Activated CD8-positive, alpha-beta T cell treated with anti-CD3 and anti-CD28 coated beads, Interleukin-2, amount 10 ng/mL, durations not matched to agents 7 days and 5 days (primary cell): ENCODE measurements around the gene C6orf132. TPM values are rescaled to one million over a fixed set of nuclear protein-coding genes. Genes with fewer than 3 reads are reported as not detected.
A peak's percentile ranks its signal among the peaks of the same experiment; 100 is the strongest.

Experiments
- ATAC-seq: fragments of 150-1000 bp; cut with Tn5 transposase; one replicate; pipeline ENCODE4 v1.10.0; 2021; ENCODE audit warnings: moderate library complexity
- CTCF ChIA-PET: fragments of 350-600 bp; sonication (Branson Sonifier 250); formaldehyde crosslinking; loops from one replicate; lab custom pipeline; 2021; ENCODE audit warnings: antibody characterized with exemption; lab: Charles Lee
- POLR2A ChIA-PET: fragments of 350-600 bp; sonication (Branson Sonifier 250); formaldehyde crosslinking; loops from one replicate; lab custom pipeline; 2021; ENCODE audit warnings: antibody characterized with exemption; lab: Charles Lee
- DNase-seq: peaks from one replicate; pipeline ENCODE4 v3.0.0-alpha.2; 2020
- H3K27ac Mint-ChIP-seq: one replicate; pipeline ENCODE4 v1.8.0; 2021; ENCODE audit warnings: mild to moderate bottlenecking, mixed read lengths
- H3K27me3 Mint-ChIP-seq: one replicate; pipeline ENCODE4 v1.8.0; 2021; ENCODE audit warnings: low read depth, mixed read lengths
- H3K36me3 Mint-ChIP-seq: one replicate; pipeline ENCODE4 v1.8.0; 2021; ENCODE audit warnings: low read depth, mixed read lengths
- H3K4me1 Mint-ChIP-seq: one replicate; pipeline ENCODE4 v1.8.0; 2021; ENCODE audit warnings: low read depth, mixed read lengths
- H3K4me3 Mint-ChIP-seq: one replicate; pipeline ENCODE4 v1.8.0; 2021; ENCODE audit warnings: mild to moderate bottlenecking, mixed read lengths
- H3K9me3 Mint-ChIP-seq: one replicate; pipeline ENCODE4 v1.8.0; 2022; ENCODE audit warnings: mixed read lengths; ENCODE audit not compliant: insufficient read depth
- total RNA-seq, 2 experiments: library from RNA; stranded (reverse); gene quantifications; one replicate each; pipeline ENCODE4 v1.2.3, GENCODE V29; 2021

C6orf132 gene
- total RNA-seq = under 1 TPM in 1 of 2 experiments, not detected in 1; 0.03 TPM

GRCh38 chr6:42142118-42142835 is at the start of gene C6orf132:
C6orf132 (minus strand) TSS chr6:42142620; CDS start chr6:42142444, 176 bp downstream.
- peaks cover 32% of the 10 kb centered on the region for H3K27me3 Mint-ChIP-seq
- ChIA-PET CTCF (interaction anchor here (1.0 kb wide), 1 partner anchor 406 kb away, joined by 3 read pairs; no protein-coding TSS in a partner anchor), POLR2A (no interaction called here)
- peaks cover 4% of the 10 kb centered on the region for H3K4me1 Mint-ChIP-seq
- ATAC-seq = peak; percentile 49
- DNase-seq = no peak
- H3K36me3 Mint-ChIP-seq = no peaks in the 10 kb centered on the region
- H3K9me3 Mint-ChIP-seq = no peaks in the 10 kb centered on the region
- H3K4me3 Mint-ChIP-seq = no peak within 1 kb of the TSS
- H3K27ac Mint-ChIP-seq = no peak within 1 kb of the TSS

DNA sequence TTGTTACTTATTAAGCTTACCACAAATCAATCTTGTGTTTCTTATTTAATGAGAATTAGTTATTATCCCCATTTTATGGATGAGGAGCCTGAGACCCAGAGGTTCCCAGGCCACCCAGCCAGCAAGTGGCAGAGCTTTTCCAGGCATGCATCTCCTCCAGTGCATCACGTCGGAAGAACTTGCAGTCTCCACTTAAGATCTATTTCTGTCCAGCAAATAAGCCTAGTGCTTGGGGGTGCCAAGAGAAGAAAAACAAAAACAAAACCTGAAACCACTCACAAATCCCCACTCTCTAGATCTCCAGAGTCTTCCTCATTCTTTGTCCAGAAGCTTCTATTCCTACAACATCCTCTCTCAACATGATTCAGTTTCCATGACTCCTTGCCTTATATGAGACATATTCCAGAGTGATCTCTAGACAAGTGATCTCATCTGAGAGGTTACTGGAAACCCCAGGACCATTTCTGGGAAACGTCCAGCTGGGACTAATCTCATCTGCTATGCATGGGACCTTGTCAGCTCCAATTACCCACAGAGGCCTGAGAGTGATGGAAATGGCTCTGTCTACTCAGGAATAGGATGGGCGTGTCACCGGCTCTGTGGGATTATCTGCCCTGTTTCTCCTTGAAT is 48.2 kb upstream of the C6orf132 start:
- no peak for DNase-seq
- H3K4me1 Mint-ChIP-seq = no peaks in the 10 kb centered on the region
- H3K9me3 Mint-ChIP-seq = no peaks in the 10 kb centered on the region
- no peaks in the 10 kb centered on the region for H3K27me3 Mint-ChIP-seq
- no peaks in the 10 kb centered on the region for H3K36me3 Mint-ChIP-seq
- CTCF ChIA-PET = interaction anchor here (0.8 to 0.9 kb wide), 2 partner anchors 24 to 87 kb away, joined by 3 to 5 read pairs; no protein-coding TSS in a partner anchor
- POLR2A ChIA-PET = no interaction called here
- no peak for ATAC-seq
- H3K4me3 Mint-ChIP-seq = no peak overlapping the region
- no peak overlapping the region for H3K27ac Mint-ChIP-seq

DNA sequence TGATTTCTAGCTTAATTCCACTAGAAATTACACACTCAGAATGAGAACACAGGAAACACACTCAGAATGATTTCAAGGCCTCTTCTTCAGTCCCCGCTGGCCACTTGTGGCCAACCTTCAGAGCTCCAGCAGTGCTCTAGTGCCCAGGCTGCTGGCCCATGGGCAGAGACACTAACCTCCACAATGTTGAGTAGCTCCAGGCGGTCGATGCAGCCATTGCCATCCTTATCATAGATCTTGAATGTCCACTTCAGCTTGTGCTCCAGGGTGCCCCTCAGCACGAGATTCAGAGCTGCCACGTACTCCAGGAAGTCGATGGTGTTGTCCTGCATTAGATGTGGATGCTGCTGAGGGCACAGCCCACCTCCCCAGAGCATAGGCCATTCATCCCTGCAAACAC is 46.0 kb upstream of the C6orf132 start:
- no peaks in the 10 kb centered on the region for H3K27me3 Mint-ChIP-seq
- no peaks in the 10 kb centered on the region for H3K36me3 Mint-ChIP-seq
- DNase-seq (no peak), ATAC-seq (no peak)
- no peaks in the 10 kb centered on the region for H3K9me3 Mint-ChIP-seq
- CTCF ChIA-PET = interaction anchor here (1.0 kb wide), 1 partner anchor 84 kb away, joined by 4 read pairs; no protein-coding TSS in a partner anchor
- no peak overlapping the region for H3K4me3 Mint-ChIP-seq
- no peak overlapping the region for H3K27ac Mint-ChIP-seq
- POLR2A ChIA-PET = no interaction called here
- no peaks in the 10 kb centered on the region for H3K4me1 Mint-ChIP-seq

GRCh38 chr6:42185597-42185996 is 43.2 kb upstream of the C6orf132 start:
- Mint-ChIP-seq H3K27me3 (no peaks in the 10 kb centered on the region), H3K4me1 (no peaks in the 10 kb centered on the region)
- POLR2A ChIA-PET = interaction anchor here (0.5 kb wide), 1 partner anchor 8 kb away, joined by 5 read pairs; no protein-coding TSS in a partner anchor

DNA sequence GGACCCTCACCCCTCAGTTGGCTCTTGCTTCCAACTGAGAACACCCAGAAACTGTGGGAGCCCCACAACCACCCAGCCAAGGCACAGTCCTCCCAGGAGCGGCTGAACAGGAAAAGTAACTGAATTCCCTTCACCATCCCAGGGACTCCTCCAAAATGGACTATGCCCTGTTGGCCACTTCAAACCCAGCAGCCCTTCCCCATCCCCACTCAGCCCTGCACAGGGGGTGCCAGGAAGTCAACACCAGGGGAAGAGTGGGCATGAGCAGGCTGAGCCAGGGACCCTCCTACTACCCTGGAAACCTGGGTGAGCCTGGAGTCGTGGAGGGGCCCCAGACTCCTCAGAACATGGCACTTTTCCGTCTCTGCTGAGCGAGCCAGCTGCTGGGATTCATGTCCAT is 42.1 kb upstream of the C6orf132 start:
- ATAC-seq = no peak
- H3K4me3 Mint-ChIP-seq = no peak overlapping the region
- CTCF ChIA-PET = interaction anchor here (1.8 kb wide), 1 partner anchor 363 kb away, joined by 7 read pairs; no protein-coding TSS in a partner anchor

More at GRCh38 chr6:42185597-42185996, 43.2 kb upstream of the C6orf132 start:
- ATAC-seq (no peak), DNase-seq (no peak)
- CTCF ChIA-PET = interaction anchor here (1.8 kb wide), 1 partner anchor 362 kb away, joined by 7 read pairs; no protein-coding TSS in a partner anchor
- Mint-ChIP-seq H3K9me3 (no peaks in the 10 kb centered on the region), H3K4me3 (no peak overlapping the region), H3K27ac (no peak overlapping the region), H3K36me3 (no peaks in the 10 kb centered on the region)

DNA sequence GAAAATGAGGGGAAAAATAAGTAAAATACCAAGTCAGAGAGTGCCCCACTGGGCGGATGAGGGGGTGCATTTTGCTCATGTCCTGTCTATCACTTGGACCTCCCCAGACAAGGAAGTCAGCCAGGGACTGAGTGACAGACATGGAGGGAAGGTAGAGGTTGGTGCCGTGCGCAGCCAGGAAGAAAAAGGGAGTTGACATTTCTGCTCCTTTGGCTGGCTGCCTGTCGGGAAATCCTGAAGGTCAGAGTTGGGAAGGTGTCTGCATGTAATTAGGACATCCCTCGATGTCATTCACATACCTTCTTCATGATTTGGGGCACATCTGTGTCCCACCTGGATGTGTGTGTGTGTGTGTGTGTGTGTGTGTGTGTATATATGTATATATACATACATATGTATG is 39.7 kb upstream of the C6orf132 start:
- CTCF ChIA-PET = no interaction called here
- H3K4me1 Mint-ChIP-seq = peaks cover 2% of the 10 kb centered on the region
- no peak for ATAC-seq
- no peak for DNase-seq
- H3K4me3 Mint-ChIP-seq = no peak overlapping the region
- POLR2A ChIA-PET = no interaction called here
- no peaks in the 10 kb centered on the region for H3K9me3 Mint-ChIP-seq
- H3K27me3 Mint-ChIP-seq = no peaks in the 10 kb centered on the region
- H3K27ac Mint-ChIP-seq = no peak overlapping the region
- no peaks in the 10 kb centered on the region for H3K36me3 Mint-ChIP-seq

More for the DNA sequence above, 42.1 kb upstream of the C6orf132 start:
- no peak for DNase-seq
- Mint-ChIP-seq H3K36me3 (no peaks in the 10 kb centered on the region), H3K9me3 (no peaks in the 10 kb centered on the region), H3K27ac (no peak overlapping the region), H3K4me1 (no peaks in the 10 kb centered on the region), H3K27me3 (no peaks in the 10 kb centered on the region)
- POLR2A ChIA-PET = no interaction called here

GRCh38 chr6:42179945-42180313 is 37.5 kb upstream of the C6orf132 start:
- CTCF ChIA-PET = interaction anchor here (0.7 to 1.1 kb wide), 2 partner anchors 75 to 129 kb away, joined by 3 read pairs; partner anchors contain the start of gene TAF8
- Mint-ChIP-seq H3K36me3 (no peaks in the 10 kb centered on the region), H3K4me1 (peaks cover 2% of the 10 kb centered on the region), H3K4me3 (no peak overlapping the region), H3K9me3 (no peaks in the 10 kb centered on the region), H3K27ac (no peak overlapping the region), H3K27me3 (peaks cover 2% of the 10 kb centered on the region)
- no peak for ATAC-seq
- DNase-seq = no peak
- POLR2A ChIA-PET = no interaction called here

- POLR2A ChIA-PET = no interaction called here
- no peak overlapping the region for H3K27ac Mint-ChIP-seq
- H3K36me3 Mint-ChIP-seq = no peaks in the 10 kb centered on the region
These were observed 37.0 kb upstream of the C6orf132 start for GRCh38 chr6:42179261-42179944.

DNA sequence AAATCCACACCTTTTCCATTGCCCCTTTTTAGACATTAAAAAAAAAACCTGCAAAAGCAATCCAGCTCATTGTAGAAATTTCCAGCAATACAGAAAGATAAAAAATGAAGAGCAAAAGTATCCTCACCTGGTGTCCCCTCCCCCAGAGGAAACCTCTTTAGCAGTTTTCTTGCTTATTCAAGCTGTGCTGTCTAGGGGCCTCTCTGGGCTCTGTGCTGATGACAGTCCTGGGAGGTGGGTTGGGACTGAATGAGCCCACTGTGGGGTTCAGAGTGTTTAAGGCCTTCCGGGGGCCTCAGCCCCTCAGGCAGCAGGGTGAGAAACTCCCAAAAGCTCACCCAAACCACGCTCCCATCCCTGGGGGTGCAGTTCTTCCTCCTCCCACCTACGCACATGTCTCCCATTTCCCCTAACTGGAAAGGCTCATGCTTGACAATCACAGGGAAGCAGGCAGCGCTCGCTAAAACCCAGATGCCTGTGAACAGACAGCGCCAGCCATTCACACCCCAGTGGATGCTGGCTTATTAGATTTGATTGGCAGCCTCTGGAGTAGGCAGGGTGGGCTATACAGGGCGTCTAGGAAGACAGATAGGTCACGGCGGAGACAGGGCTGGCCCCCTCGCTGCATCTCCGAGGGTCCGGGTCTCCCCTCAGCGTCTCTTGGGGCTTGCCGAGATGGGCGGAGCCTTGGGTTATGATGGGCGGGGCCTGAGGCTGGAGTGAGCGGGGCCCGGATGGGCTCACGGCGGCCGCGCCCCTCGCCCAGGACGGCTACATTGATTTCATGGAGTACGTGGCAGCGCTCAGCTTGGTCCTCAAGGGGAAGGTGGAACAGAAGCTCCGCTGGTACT is 35.3 kb upstream of the C6orf132 start:
- no peak for DNase-seq
- no peaks in the 10 kb centered on the region for H3K36me3 Mint-ChIP-seq
- ATAC-seq = no peak
- no peak overlapping the region for H3K27ac Mint-ChIP-seq
- H3K4me1 Mint-ChIP-seq = peaks cover 2% of the 10 kb centered on the region
- no peaks in the 10 kb centered on the region for H3K9me3 Mint-ChIP-seq
- peaks cover 2% of the 10 kb centered on the region for H3K27me3 Mint-ChIP-seq
- no peak overlapping the region for H3K4me3 Mint-ChIP-seq
- POLR2A ChIA-PET = interaction anchor here (0.6 kb wide), 1 partner anchor 8 kb away, joined by 5 read pairs; no protein-coding TSS in a partner anchor
- CTCF ChIA-PET = interaction anchor here (0.8 kb wide), 1 partner anchor 73 kb away, joined by 3 read pairs; no protein-coding TSS in a partner anchor

More at GRCh38 chr6:42179261-42179944, 37.0 kb upstream of the C6orf132 start:
- no peak for DNase-seq
- CTCF ChIA-PET = interaction anchor here (0.7 to 1.1 kb wide), 2 partner anchors 75 to 129 kb away, joined by 3 read pairs; partner anchors contain the start of gene TAF8
- ATAC-seq = no peak
- Mint-ChIP-seq H3K4me3 (no peak overlapping the region), H3K27me3 (peaks cover 2% of the 10 kb centered on the region), H3K4me1 (peaks cover 2% of the 10 kb centered on the region), H3K9me3 (no peaks in the 10 kb centered on the region)

DNA sequence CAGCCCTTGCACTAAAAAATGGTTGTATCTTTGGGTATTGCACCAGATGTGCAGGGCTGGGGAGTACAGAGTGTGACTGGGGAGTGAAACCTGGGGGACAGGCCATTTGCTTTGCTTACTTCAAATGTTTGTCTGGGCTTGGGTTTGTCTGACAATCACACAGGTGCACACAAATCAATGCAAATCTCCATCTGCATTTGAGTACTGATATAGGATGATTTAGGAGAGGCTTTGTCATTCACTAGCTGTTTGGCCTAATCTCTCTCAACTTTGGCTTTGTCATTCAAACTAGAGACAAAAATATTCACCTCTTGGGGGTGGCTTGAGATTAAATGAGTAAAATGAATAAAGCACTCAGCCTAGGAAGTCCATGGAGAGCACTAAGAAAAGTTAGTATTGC is 34.6 kb upstream of the C6orf132 start:
- no peak overlapping the region for H3K4me3 Mint-ChIP-seq
- ATAC-seq (no peak), DNase-seq (no peak)
- CTCF ChIA-PET = interaction anchor here (1.4 kb wide), 1 partner anchor 371 kb away, joined by 3 read pairs; no protein-coding TSS in a partner anchor
- H3K36me3 Mint-ChIP-seq = no peaks in the 10 kb centered on the region
- H3K4me1 Mint-ChIP-seq = peaks cover 2% of the 10 kb centered on the region
- no peak overlapping the region for H3K27ac Mint-ChIP-seq
- POLR2A ChIA-PET = no interaction called here
- H3K27me3 Mint-ChIP-seq = peaks cover 2% of the 10 kb centered on the region
- no peaks in the 10 kb centered on the region for H3K9me3 Mint-ChIP-seq
